Measurements from ENCODE around the gene PTK7. TPM values are rescaled to one million over a fixed set of nuclear protein-coding genes. Genes with fewer than 3 reads are reported as not detected.
"Not testable (repeated sequence)": the region's sequence is repeated elsewhere in the genome, so short reads cannot be mapped to it uniquely, and the experiment has no call there.

PTK7 gene
- total RNA-seq, 1 donor from 2014 or later, result 155 TPM

DNA sequence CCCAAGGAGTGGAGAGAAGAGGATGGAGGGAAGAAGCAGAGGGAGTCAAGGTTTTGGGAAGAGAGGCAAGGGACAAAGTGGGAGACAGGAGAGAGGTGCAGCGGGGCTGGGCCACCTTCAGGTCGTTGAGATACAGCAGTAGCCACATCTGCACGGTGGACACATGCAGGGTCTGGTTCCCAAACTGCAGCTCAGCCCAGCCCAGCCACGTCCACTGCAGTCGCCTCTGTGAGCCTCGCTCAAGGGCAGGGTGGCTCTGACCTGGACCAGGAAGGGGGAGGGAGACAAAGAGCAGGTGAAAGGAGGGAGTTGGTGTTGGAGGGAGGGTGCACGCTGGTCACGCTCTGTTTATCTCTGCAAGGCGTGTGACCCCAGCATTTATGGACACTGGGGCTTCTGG, 37.4 kb upstream of the PTK7 start:
- Mint-ChIP-seq H3K27me3 (no peaks in the 10 kb centered on the region), H3K36me3 (peaks cover 18% of the 10 kb centered on the region), H3K4me3 (no peak overlapping the region), H3K9me3 (no peaks in the 10 kb centered on the region), H3K27ac (no peak overlapping the region), H3K4me1 (ENCODE audit: unreplicated experiment) (no peaks in the 10 kb centered on the region)
- TF ChIP-seq, protein P1, sequence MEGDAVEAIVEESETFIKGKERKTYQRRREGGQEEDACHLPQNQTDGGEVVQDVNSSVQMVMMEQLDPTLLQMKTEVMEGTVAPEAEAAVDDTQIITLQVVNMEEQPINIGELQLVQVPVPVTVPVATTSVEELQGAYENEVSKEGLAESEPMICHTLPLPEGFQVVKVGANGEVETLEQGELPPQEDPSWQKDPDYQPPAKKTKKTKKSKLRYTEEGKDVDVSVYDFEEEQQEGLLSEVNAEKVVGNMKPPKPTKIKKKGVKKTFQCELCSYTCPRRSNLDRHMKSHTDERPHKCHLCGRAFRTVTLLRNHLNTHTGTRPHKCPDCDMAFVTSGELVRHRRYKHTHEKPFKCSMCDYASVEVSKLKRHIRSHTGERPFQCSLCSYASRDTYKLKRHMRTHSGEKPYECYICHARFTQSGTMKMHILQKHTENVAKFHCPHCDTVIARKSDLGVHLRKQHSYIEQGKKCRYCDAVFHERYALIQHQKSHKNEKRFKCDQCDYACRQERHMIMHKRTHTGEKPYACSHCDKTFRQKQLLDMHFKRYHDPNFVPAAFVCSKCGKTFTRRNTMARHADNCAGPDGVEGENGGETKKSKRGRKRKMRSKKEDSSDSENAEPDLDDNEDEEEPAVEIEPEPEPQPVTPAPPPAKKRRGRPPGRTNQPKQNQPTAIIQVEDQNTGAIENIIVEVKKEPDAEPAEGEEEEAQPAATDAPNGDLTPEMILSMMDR (conservative IDR thresholded peaks at IDR 0.05), result no peak
- no peak for DNase-seq (ENCODE audit: extremely low spot score, unreplicated experiment)

- Mint-ChIP-seq H3K27ac (no peak overlapping the region), H3K4me3 (no peak overlapping the region), H3K4me1 (ENCODE audit: unreplicated experiment) (no peaks in the 10 kb centered on the region), H3K27me3 (no peaks in the 10 kb centered on the region), H3K9me3 (no peaks in the 10 kb centered on the region), H3K36me3 (peaks cover 18% of the 10 kb centered on the region)
- TF ChIP-seq, protein P1 (conservative IDR thresholded peaks at IDR 0.05), result no peak
- no peak for DNase-seq (ENCODE audit: extremely low spot score, unreplicated experiment)
These were observed 35.4 kb upstream of the PTK7 start for GRCh38 chr6:43040542-43041257.

GRCh38 chr6:43041475-43041874, 34.6 kb upstream of the PTK7 start:
- H3K9me3 Mint-ChIP-seq; H3K27ac Mint-ChIP-seq; DNase-seq (ENCODE audit: extremely low spot score, unreplicated experiment); H3K27me3 Mint-ChIP-seq; H3K4me3 Mint-ChIP-seq; H3K4me1 Mint-ChIP-seq (ENCODE audit: unreplicated experiment): not testable (repeated sequence)
- peaks cover 18% of the 10 kb centered on the region for H3K36me3 Mint-ChIP-seq

DNA sequence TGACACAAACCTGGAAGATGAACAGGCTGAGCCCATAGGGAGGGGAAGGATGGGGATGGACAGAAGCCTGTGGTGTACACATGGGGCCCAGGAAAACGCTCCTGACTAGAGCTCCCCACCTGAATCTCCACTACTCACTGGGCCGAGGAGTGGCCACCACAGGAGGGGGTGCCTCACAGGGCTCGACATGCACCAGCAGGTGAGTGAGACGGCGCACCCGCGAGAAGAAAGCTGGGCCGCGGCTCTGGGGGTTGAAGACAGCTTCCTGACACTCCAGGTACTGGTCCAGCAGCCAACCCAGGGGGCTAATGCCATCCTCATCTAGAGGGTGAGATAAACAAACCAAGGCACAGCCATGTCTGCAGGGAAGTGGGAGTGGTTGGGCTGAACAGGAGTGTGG, 32.8 kb upstream of the PTK7 start:
- H3K36me3 Mint-ChIP-seq, result peaks cover 12% of the 10 kb centered on the region
- no peak for DNase-seq (ENCODE audit: extremely low spot score, unreplicated experiment)
- H3K9me3 Mint-ChIP-seq, result no peaks in the 10 kb centered on the region
- no peaks in the 10 kb centered on the region for H3K27me3 Mint-ChIP-seq
- H3K4me3 Mint-ChIP-seq, result no peak overlapping the region
- H3K4me1 Mint-ChIP-seq (ENCODE audit: unreplicated experiment), result no peaks in the 10 kb centered on the region
- TF ChIP-seq, protein P1 (conservative IDR thresholded peaks at IDR 0.05), result no peak
- H3K27ac Mint-ChIP-seq, result no peak overlapping the region

DNA sequence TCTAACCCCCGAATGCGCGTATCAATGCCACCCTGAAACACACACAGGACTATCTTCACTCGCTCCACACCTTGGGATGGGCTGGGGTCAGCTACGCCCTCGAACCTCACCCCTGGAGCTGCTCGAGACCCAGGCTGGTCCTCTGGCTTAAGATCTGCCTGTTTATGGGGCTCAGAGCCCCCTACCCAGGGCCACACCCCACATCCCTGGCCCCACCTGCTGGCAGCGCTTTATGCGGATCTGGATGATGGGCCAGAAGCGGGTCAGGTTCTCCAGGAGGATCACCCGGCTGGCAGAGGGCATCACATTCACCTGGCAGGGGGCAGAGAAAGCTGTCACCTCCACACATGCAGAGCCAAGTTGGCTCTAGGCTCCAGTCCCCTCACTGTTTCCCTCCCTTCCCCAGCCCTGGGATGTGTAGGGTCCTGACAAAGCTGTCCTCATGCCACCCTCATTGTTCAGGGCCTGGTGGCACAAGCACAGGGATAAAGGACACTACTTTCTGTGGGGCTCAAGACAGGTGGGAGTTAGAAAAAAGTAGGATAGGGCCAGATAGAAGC, 30.7 kb upstream of the PTK7 start:
- Mint-ChIP-seq H3K9me3 (no peaks in the 10 kb centered on the region), H3K36me3 (peaks cover 9% of the 10 kb centered on the region), H3K27ac (peak overlapping the region; percentile 61), H3K27me3 (no peaks in the 10 kb centered on the region), H3K4me1 (ENCODE audit: unreplicated experiment) (peaks cover 2% of the 10 kb centered on the region), H3K4me3 (no peak overlapping the region)
- DNase-seq (ENCODE audit: extremely low spot score, unreplicated experiment), result no peak
- TF ChIP-seq, protein P1 (conservative IDR thresholded peaks at IDR 0.05), result no peak

GRCh38 chr6:43047998-43048397, 28.1 kb upstream of the PTK7 start:
- H3K4me3 Mint-ChIP-seq, result no peak overlapping the region
- peaks cover 13% of the 10 kb centered on the region for H3K36me3 Mint-ChIP-seq
- TF ChIP-seq, protein P1 (conservative IDR thresholded peaks at IDR 0.05), result no peak
- H3K27me3 Mint-ChIP-seq, result no peaks in the 10 kb centered on the region
- peaks cover 21% of the 10 kb centered on the region for H3K4me1 Mint-ChIP-seq (ENCODE audit: unreplicated experiment)
- no peak overlapping the region for H3K27ac Mint-ChIP-seq
- DNase-seq (ENCODE audit: extremely low spot score, unreplicated experiment), result no peak
- no peaks in the 10 kb centered on the region for H3K9me3 Mint-ChIP-seq
